Activated naive CD8-positive, alpha-beta T cell (primary cell): ENCODE results near the gene OSBPL9.

Source experiments
- H3K27ac Mint-ChIP-seq: one replicate; pipeline ENCODE4 v1.8.0; 2021; ENCODE audit warnings: mixed read lengths
- H3K27me3 Mint-ChIP-seq: one replicate; pipeline ENCODE4 v1.8.0; 2021; ENCODE audit warnings: mixed read lengths
- H3K36me3 Mint-ChIP-seq: one replicate; pipeline ENCODE4 v1.8.0; 2021; ENCODE audit warnings: mixed read lengths
- H3K4me1 Mint-ChIP-seq: one replicate; pipeline ENCODE4 v1.8.0; 2021; ENCODE audit warnings: low read depth, mixed read lengths
- H3K4me3 Mint-ChIP-seq: one replicate; pipeline ENCODE4 v1.8.0; 2021; ENCODE audit warnings: mild to moderate bottlenecking, mixed read lengths
- H3K9me3 Mint-ChIP-seq: one replicate; pipeline ENCODE4 v1.8.0; 2021; ENCODE audit warnings: low read depth, mixed read lengths

Gene OSBPL9

GRCh38 chr1:51733793-51734522, 117.1 kb downstream of the OSBPL9 start:
- Mint-ChIP-seq H3K9me3 (no peaks in the 10 kb centered on the region), H3K4me1 (peaks cover 62% of the 10 kb centered on the region), H3K4me3 (no peak overlapping the region), H3K27ac (peak overlapping the region; percentile 30), H3K36me3 (no peaks in the 10 kb centered on the region), H3K27me3 (no peaks in the 10 kb centered on the region)

- H3K4me3 Mint-ChIP-seq = no peak overlapping the region
- peak overlapping the region; percentile 25 for H3K27ac Mint-ChIP-seq
- H3K4me1 Mint-ChIP-seq = peaks cover 65% of the 10 kb centered on the region
Observed at GRCh38 chr1:51734896-51735745, 118.2 kb downstream of the OSBPL9 start.

GRCh38 chr1:51735746-51736254, 118.9 kb downstream of the OSBPL9 start:
- peak overlapping the region; percentile 25 for H3K27ac Mint-ChIP-seq
- no peak overlapping the region for H3K4me3 Mint-ChIP-seq
- H3K36me3 Mint-ChIP-seq = no peaks in the 10 kb centered on the region
- H3K27me3 Mint-ChIP-seq = no peaks in the 10 kb centered on the region
- H3K4me1 Mint-ChIP-seq = peaks cover 61% of the 10 kb centered on the region
- no peaks in the 10 kb centered on the region for H3K9me3 Mint-ChIP-seq

More at GRCh38 chr1:51734896-51735745, 118.2 kb downstream of the OSBPL9 start:
- Mint-ChIP-seq H3K9me3 (no peaks in the 10 kb centered on the region), H3K36me3 (no peaks in the 10 kb centered on the region), H3K27me3 (no peaks in the 10 kb centered on the region)

GRCh38 chr1:51736702-51737101, 119.8 kb downstream of the OSBPL9 start:
- Mint-ChIP-seq H3K4me1 (peaks cover 57% of the 10 kb centered on the region), H3K9me3 (no peaks in the 10 kb centered on the region), H3K36me3 (peaks cover under 1% of the 10 kb centered on the region), H3K27ac (no peak overlapping the region), H3K27me3 (no peaks in the 10 kb centered on the region), H3K4me3 (no peak overlapping the region)

GRCh38 chr1:51738681-51739080, 121.8 kb downstream of the OSBPL9 start:
- H3K27me3 Mint-ChIP-seq = no peaks in the 10 kb centered on the region
- peaks cover 4% of the 10 kb centered on the region for H3K36me3 Mint-ChIP-seq
- H3K4me1 Mint-ChIP-seq = peaks cover 44% of the 10 kb centered on the region
- H3K9me3 Mint-ChIP-seq = no peaks in the 10 kb centered on the region
- no peak overlapping the region for H3K27ac Mint-ChIP-seq
- no peak overlapping the region for H3K4me3 Mint-ChIP-seq

GRCh38 chr1:51740652-51741051, 123.8 kb downstream of the OSBPL9 start:
- Mint-ChIP-seq H3K27me3 (no peaks in the 10 kb centered on the region), H3K4me1 (peaks cover 35% of the 10 kb centered on the region), H3K4me3 (no peak overlapping the region), H3K9me3 (no peaks in the 10 kb centered on the region), H3K36me3 (peaks cover 10% of the 10 kb centered on the region), H3K27ac (no peak overlapping the region)

GRCh38 chr1:51741121-51741681, 124.3 kb downstream of the OSBPL9 start:
- Mint-ChIP-seq H3K27me3 (no peaks in the 10 kb centered on the region), H3K4me3 (no peak overlapping the region), H3K36me3 (peaks cover 10% of the 10 kb centered on the region), H3K4me1 (peaks cover 32% of the 10 kb centered on the region), H3K27ac (no peak overlapping the region), H3K9me3 (no peaks in the 10 kb centered on the region)

GRCh38 chr1:51744506-51745303, 127.8 kb downstream of the OSBPL9 start:
- no peaks in the 10 kb centered on the region for H3K27me3 Mint-ChIP-seq
- H3K4me1 Mint-ChIP-seq = peaks cover 18% of the 10 kb centered on the region
- no peak overlapping the region for H3K27ac Mint-ChIP-seq
- no peaks in the 10 kb centered on the region for H3K9me3 Mint-ChIP-seq
- peaks cover 12% of the 10 kb centered on the region for H3K36me3 Mint-ChIP-seq
- H3K4me3 Mint-ChIP-seq = no peak overlapping the region

- Mint-ChIP-seq H3K36me3 (peaks cover 12% of the 10 kb centered on the region), H3K4me3 (no peak overlapping the region), H3K4me1 (peaks cover 16% of the 10 kb centered on the region), H3K9me3 (no peaks in the 10 kb centered on the region), H3K27ac (no peak overlapping the region), H3K27me3 (no peaks in the 10 kb centered on the region)
Observed at GRCh38 chr1:51745304-51745570, 128.3 kb downstream of the OSBPL9 start.

- H3K36me3 Mint-ChIP-seq = peaks cover 20% of the 10 kb centered on the region
- H3K27ac Mint-ChIP-seq = no peak overlapping the region
- H3K4me1 Mint-ChIP-seq = peaks cover 15% of the 10 kb centered on the region
- H3K4me3 Mint-ChIP-seq = no peak overlapping the region
- H3K27me3 Mint-ChIP-seq = no peaks in the 10 kb centered on the region
- no peaks in the 10 kb centered on the region for H3K9me3 Mint-ChIP-seq
Observed at GRCh38 chr1:51749151-51749550, 132.3 kb downstream of the OSBPL9 start.

- Mint-ChIP-seq H3K27me3 (no peaks in the 10 kb centered on the region), H3K4me1 (peaks cover 6% of the 10 kb centered on the region), H3K27ac (no peak overlapping the region), H3K9me3 (no peaks in the 10 kb centered on the region), H3K4me3 (no peak overlapping the region), H3K36me3 (peaks cover 14% of the 10 kb centered on the region)
Observed at GRCh38 chr1:51750218-51750617, 133.3 kb downstream of the OSBPL9 start.

GRCh38 chr1:51750729-51751128, 133.8 kb downstream of the OSBPL9 start:
- Mint-ChIP-seq H3K9me3 (no peaks in the 10 kb centered on the region), H3K4me3 (no peak overlapping the region), H3K36me3 (peaks cover 18% of the 10 kb centered on the region)

GRCh38 chr1:51752073-51752948, 135.4 kb downstream of the OSBPL9 start:
- Mint-ChIP-seq H3K9me3 (no peaks in the 10 kb centered on the region), H3K4me3 (no peak overlapping the region), H3K4me1 (peaks cover 6% of the 10 kb centered on the region), H3K27ac (no peak overlapping the region), H3K36me3 (peaks cover 21% of the 10 kb centered on the region), H3K27me3 (no peaks in the 10 kb centered on the region)

More at GRCh38 chr1:51750729-51751128, 133.8 kb downstream of the OSBPL9 start:
- Mint-ChIP-seq H3K27ac (no peak overlapping the region), H3K4me1 (peaks cover 6% of the 10 kb centered on the region), H3K27me3 (no peaks in the 10 kb centered on the region)

GRCh38 chr1:51753969-51754368, 137.1 kb downstream of the OSBPL9 start:
- H3K4me3 Mint-ChIP-seq = no peak overlapping the region
- H3K27ac Mint-ChIP-seq = no peak overlapping the region
- no peaks in the 10 kb centered on the region for H3K9me3 Mint-ChIP-seq
- H3K27me3 Mint-ChIP-seq = no peaks in the 10 kb centered on the region
- peaks cover 6% of the 10 kb centered on the region for H3K4me1 Mint-ChIP-seq
- H3K36me3 Mint-ChIP-seq = peaks cover 19% of the 10 kb centered on the region
